CD4-positive, alpha-beta T cell treated with Interleukin-1 beta for 1 hour (primary cell): ENCODE measurements around the gene LAX1.
"Not testable (repeated sequence)": the region's sequence is repeated elsewhere in the genome, so short reads cannot be mapped to it uniquely, and the experiment has no call there.

Source experiments
- DNase-seq, 2 donors: peaks; one replicate each; pipeline ENCODE4 v3.0.0-alpha.2; 2020 to 2022

The LAX1 gene

GRCh38 chr1:203769505-203770343 is 4.7 kb downstream of the LAX1 start:
- DNase-seq, result peak in 1 of 2 donors; percentile 79

- DNase-seq, result no peak
Measured at GRCh38 chr1:203771901-203772301, 6.9 kb downstream of the LAX1 start.

DNA sequence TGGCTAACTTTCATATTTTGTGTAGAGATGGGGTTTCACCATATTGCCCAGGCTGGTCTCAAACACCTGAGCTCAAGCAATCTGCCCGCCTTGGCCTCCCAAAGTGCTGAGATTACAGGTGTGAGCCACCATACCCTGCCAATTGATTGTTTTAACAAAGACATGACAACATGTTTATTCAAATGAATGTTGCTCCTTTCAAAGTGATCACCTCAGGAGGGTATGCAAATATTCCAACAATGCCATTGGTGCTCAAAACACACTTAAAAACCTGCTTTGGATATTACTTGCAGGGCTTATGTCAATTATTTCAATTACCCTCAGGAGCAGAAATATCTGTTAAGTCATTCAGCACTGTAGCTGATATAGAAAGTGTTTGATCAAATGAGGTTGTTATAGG is 7.9 kb downstream of the LAX1 start:
- no peak for DNase-seq

- DNase-seq, result peak in 1 of 2 donors; percentile 22
Measured at GRCh38 chr1:203776636-203777035, 11.7 kb downstream of the LAX1 start.

DNA sequence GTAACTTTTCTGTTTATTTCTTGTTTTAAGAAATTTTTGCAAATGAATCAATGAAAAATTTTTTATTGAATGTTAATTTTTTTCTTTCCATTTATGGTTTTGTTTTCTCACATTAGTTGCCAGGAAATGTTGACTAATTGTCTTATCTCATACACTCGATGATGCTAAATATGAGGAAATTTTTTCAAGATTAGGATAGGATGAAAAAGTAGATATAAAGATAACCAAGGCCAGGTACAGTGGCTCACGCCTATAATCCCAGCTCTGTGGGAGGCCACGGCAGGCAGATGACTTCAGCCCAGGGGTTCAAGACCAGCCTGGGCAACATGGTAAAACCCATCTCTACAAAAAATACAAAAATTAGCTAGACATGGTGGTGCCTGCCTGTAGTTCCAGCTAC is 12.6 kb downstream of the LAX1 start:
- no peak for DNase-seq

GRCh38 chr1:203778146-203778545 is 13.2 kb downstream of the LAX1 start:
- DNase-seq, result no peak

DNA sequence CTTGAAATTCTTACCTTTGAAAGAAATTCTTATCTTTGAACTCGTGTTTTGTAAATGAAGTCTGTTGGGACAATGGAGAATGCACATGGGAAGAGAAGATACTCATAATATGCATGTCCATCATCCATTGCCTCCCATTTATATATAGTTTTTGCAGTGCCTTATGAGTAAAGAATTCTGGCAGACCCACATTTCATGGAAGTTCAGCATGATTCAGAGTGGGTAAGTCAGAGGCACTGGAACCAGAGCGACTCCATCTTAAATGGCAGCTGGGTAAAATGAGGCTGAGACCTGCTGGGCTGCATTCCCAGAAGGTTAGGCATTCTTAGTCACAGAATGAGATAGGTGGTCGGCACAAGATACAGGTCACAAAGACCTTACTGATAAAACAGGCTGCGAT is 13.8 kb downstream of the LAX1 start:
- no peak for DNase-seq

DNA sequence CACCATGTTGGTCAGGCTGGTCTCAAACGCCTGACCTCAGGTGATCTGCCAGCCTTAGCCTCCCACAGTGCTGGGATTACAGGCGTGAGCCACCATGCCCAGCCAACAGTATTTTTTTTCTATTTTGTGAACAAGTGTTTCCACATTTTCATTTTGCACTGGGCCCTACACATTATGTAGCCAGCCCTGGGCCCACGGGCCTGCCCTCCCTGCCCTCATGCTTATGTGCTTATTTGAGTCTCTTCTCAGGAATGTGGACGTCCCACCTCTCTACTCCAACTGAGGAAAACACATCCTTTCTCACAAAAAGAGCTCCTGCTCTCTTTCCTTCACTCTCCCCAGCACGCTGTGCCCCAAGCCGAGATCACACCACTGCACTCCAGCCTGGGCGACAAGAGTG is 17.0 kb downstream of the LAX1 start:
- DNase-seq, result no peak

DNA sequence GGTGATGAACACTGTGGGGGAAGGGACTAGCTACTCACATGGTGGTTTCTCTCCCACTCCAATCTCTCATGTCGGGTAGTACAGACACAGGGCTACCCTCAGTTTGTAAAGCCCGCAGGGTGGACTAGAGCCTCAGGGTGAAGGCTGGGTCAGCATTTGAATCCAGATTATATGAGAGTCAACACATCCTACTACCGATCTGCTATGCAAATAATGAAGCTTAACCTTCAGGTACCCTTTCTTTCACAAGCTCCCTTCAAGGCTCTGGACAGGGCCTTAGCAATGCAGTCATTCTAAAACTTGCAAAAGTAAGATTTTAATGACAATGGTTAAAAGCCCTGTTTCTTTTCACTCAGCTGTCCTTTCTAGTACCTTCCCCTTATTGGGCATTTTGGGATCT is 25.0 kb downstream of the LAX1 start:
- DNase-seq, result no peak

DNA sequence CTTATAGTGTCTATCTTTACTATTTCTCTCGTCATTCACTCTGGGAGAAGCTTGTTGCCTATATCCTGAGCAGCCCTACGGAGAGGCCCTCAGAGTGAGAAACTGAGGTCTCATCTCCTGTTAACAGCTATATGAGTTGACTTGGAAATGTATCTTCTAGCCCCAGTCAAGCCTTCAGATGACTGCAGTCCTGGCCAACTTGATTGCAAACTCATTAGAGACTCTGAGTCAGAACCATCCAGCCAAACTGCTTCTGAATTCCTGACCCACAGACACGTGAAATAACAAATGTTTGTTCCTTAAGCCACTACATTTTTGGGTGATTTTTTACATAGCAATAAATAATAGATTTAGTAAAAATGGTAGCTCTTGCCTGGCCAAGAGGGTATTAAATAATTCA is 26.5 kb downstream of the LAX1 start:
- DNase-seq, result no peak

DNA sequence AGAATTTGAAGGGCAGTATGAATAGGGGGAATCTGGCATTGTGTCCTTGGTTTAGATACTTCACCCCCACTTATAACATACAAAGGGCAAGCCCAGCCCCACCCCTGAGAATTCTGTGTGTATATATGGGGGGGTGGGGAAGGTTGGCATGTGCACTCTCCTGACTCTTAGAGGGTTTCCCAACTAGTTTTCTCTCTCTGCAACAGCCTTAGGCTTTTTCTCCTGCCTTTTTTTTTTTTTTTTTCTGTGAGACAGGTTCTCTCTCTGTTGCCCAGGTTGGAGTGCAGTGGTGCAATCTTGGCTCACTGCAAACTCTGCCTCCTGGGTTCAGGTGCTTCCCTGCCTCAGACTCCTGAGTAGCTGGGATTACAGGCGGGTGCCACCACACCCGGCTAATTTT is 27.5 kb downstream of the LAX1 start:
- no peak for DNase-seq

DNA sequence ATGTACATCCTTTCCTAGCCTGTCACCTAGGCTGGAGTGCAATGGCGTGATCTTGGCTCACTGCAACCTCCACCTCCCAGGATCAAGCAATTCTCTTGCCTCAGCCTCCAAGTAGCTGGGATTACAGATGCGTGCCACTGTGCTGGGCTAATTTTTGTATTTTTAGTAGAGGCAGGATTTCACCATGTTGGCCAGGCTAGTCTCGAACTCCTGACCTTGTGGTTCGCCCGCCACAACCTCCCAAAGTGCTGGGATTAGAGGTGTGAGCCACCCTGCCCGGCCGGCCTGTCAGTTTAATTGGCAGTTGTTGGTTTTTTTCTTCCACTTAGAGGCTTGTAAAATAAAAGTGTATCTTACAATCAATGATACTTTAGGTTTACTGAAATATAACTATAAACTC is 28.6 kb downstream of the LAX1 start:
- not testable (repeated sequence) for DNase-seq

- no peak for DNase-seq
Measured at GRCh38 chr1:203794764-203795440, 29.9 kb downstream of the LAX1 start.

DNA sequence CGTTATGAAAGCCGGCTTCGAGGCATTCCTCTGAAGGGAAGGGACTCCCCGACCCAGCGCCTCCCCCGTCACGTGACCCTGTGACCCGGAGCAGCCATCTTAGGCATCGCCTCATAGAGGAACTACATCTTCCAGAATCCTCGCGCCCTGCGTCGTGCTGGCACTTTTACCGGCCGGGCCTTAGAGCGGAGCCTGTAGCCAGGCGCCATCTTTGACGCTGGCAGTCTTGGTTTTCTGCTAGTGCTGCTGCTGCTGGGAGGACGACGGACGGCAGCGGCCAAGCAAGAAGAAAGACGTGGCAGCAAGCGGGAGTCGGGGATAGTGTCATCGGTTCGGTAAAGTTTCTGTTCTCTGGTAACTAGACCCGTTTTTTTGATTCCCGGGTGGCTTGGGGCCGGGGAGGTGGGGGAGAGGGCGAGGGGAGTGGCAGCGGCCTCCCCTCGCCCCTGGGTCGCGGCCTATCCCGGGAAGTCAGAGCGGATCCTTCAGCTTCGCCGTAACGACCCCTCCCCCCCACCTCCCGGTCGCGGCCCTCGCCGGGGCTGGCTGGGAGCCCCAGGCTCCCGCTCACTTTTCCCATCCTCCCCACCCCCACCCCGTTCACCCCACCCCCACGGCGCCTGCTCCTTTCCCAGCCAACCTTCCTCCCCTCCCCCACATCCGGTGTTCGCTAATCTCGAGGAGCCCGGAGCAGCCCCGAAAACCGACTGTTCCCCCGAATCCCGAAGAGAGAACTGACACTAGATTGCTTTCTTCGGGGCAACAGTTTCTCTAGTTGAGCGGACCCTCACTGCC is 30.7 kb downstream of the LAX1 start, which contains the start of the genes ZBED6 and ZC3H11A:
TSS of gene ZBED6 (plus strand) at position 183 of the 795 bp plus-strand sequence. CDS start 1,900 bp downstream, outside the sequence.
TSS of gene ZC3H11A (plus strand) at position 183 of the 795 bp plus-strand sequence. CDS start 21,448 bp downstream, outside the sequence.
- DNase-seq, result peak; percentile 99

GRCh38 chr1:203796236-203796605 is 31.2 kb downstream of the LAX1 start:
- DNase-seq, result peak; percentile 11 to 43

DNA sequence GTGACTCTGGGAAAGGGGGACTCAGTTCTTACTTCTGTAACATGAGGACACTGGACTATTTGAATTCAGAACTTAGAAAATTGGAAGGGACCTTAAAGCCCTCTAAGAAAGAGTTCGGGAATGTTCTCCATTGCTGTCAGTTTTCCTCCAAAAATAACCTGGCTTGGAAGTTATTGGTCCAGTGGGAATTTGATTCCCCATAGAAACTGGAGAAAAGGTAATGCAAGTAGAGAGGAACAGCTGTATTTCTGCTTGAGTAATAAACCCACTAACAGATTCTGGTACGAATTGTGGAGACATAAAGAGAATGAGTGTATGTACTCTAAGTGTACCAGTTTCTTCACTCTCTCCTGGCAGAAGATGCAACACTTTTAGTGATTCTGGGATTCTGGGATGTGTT is 32.2 kb downstream of the LAX1 start:
- no peak for DNase-seq

- DNase-seq, result no peak
Measured at GRCh38 chr1:203797948-203798655, 33.1 kb downstream of the LAX1 start.

GRCh38 chr1:203799157-203799556 is 34.2 kb downstream of the LAX1 start:
- DNase-seq, result no peak

DNA sequence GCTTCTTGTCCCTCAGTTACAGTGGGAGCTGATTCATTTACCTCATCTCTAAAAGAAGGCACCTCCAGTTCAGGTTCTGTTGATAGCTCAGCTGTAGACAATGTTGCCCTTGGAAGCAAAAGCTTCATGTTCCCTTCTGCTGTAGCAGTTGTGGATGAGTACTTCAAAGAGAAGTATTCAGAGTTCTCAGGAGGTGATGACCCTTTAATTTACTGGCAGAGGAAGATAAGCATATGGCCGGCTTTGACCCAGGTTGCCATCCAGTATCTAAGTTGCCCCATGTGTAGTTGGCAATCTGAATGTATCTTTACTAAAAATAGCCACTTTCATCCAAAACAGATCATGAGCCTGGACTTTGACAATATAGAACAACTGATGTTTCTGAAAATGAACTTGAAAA is 35.0 kb downstream of the LAX1 start:
- DNase-seq, result no peak

- no peak for DNase-seq
Measured at GRCh38 chr1:203805689-203806088, 40.7 kb downstream of the LAX1 start.

- DNase-seq, result no peak
Measured at GRCh38 chr1:203807196-203807595, 42.2 kb downstream of the LAX1 start.

GRCh38 chr1:203813581-203814341 is 48.8 kb downstream of the LAX1 start:
- DNase-seq, result no peak
